DMS153 (cell line): ENCODE results near the gene EEFSEC.

Experiments
- DNase-seq: peaks from one replicate; lab custom pipeline; 2025; lab: John Stamatoyannopoulos, UW

Gene EEFSEC

DNA sequence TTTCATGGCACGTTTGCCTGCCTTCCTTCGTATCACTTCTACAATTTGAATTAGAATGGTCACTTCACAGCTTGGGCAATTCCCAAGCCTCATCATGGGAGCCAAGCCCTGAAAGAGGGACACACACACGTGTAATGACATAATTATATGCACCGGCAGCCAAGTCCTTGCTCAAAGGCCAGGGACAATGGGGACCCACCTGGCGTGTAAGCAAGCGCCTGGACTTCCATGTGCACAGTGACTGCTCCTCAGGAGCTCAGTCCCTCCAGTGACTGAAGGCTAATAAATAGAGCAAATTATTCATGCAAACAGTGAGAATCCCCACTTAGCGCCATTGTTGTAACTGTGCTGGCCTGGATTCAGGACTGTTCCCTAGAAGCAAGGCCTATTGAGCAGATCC lies 198.3 kb downstream of the EEFSEC start:
- DNase-seq, result peak; percentile 77

DNA sequence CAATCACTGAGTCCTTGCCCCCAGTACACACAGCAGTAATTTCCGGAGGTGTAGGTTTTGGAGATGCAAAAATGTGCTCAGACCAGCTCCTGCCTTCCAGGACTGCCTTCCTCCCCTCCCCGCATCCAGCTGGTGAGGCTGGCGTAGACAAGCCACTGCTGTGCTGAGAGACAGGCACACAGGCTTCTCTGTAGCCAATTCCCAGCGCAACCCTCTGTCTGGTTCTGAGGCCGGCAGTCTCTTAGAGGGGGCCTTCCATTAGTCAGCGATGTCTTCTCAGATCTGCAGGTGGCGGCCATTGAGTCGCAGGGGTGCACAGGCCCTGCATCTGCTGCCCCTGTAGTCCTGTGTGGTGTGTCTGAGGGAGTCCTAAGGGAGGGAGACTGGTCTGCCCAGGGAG lies 199.0 kb downstream of the EEFSEC start:
- no peak for DNase-seq

DNA sequence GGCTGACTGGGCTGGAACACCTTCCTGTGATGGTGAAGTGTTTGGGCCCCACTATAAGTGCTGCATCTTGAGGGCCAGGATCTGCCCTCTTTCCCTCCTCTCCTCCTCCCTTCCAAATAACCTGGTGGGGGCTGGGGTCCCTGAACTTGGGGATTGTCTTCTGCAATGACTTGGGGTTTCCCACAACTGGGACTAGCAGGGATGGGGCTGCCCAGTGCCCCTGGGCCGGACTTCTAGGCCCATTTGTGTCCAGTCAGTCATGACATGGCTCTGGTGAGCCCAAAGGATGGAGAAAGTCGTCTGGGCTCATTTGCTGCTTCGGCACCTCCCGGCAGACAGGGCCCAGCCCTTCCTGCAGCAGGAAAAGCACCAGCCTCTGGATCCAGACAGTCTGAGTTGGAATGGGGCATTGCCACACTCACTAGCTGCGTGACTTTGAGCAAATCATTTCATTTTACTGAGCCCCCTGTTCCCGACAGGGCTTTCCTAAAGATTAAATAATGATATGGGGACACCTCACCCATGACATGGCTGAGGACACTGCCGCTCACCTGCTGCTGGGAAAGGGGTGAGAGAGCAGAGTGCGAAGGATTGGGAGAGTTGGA lies 200.2 kb downstream of the EEFSEC start:
- no peak for DNase-seq

DNA sequence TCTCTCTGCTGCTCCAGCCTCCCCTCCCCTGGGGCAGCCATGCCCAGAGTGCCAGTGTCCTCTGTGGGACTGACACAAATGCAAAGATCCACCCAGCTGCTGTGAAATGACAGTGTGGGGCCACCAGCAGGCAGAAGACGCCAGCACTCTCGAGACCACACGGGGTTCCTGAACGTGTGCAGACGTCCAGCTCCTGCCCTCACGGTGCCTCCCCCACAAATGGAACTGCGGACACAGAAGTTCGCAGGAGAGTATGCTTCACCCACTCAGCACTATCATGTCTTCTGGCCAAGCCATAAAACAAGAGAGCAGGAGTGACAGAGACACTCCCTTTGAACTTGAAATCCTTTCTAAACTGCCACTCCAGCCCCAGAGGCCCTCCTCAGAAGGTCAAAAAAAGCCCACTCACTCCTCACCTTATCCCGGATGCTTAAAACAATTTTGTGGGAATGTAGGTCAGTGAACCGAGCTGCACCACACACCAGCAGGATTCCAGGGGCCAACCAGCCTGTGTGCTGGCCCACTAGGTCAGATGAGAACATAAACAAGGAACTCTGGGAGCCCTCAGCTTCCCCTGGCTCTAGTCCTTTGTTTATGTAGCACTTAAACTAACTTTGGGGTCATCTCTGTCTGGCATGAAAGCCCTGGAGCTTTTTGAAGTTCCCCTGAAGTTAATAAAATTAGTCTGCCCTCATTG lies 200.9 kb downstream of the EEFSEC start:
- no peak for DNase-seq

DNA sequence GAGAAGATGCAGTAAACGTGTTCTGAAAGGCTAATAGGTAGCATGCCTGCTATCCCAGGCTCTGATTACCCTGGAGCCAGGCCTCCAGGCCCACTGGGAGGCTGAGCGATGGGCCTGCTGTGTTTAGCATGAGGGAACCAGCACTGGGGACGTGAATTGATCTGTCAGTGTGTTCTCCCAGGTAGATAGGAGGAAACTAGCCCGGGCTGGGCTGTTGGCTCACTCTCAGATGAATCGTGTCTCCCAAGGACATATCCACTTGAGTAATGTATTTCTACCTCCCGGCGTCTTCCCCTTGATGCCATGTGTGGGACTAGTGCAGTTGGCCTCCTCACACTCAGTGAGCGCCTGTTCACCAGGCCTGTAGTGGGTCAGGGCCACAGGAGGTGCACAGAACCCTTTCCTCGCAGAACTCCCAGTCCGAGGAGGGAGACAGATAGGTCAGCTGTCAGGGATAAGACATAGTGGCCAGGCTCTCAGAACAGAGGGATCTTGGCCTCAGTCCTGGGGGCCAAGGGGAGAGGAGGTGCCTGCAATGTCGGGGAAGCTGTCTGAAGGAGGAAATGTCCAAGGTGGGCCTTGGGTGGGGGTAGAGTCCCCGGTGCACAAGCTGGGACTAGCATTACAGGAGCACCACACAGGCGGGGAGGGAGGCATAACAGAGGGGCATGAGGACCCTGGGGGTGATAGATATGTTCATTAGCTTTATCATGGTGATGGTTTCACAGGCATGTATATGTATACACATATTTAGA lies 201.7 kb downstream of the EEFSEC start:
- DNase-seq, result no peak

DNA sequence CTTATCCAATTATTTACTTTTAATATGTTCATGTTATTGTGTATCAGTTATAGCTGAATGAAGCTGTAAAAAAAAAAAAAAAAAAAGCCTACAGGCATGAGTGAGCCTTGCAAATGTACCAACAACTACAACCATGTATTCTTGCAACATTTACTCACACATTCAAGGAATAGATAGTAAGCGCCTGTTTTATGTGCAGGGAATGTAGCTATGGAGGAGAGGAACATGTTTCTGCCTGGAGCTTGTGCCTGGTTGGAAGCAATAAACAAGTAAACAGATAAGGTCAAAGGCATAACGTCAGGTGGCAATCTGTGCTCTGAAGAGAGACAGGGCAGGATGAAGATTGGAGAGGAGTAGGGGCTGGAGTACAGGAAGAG lies 202.2 kb downstream of the EEFSEC start:
- DNase-seq, result no peak

DNA sequence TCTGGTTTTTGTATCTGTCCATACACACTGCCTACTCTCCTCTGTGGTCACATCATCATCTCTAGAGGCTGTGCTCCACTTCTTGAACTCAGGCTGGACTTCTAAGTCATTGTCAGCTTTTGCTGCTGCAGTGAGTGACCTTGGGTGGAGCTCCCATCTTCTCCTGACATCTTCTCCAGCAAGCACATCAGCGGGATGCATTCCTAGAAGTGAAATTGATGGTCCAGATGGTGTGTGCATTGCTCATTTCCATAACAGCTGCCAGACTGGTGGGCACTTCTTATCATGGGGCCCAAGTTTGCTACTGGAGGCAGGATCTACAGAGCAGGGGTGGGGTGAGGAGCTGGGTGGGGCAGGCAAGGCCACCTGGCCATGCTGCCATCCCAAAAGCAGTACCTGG lies 203.5 kb downstream of the EEFSEC start:
- no peak for DNase-seq

DNA sequence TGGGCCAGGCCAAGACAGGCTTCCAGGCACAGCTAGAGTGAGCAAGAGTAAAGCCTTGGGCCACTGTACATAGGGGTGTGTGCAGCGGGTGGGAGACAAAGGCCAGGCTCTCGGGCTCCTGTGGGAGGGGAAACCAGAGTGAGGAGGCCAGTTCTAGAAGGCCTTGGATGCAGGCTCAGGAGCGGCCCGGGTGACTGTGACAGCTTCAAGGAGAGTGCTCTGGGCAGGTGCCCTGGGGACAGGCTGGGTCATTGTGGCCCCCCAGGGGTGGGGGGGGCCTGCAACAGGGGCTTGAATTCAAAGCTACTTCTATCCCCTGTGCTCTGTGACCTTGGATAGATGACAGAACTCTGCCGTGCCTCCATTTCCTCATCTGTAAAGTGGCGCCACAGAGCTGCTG lies 204.3 kb downstream of the EEFSEC start:
- DNase-seq, result no peak

DNA sequence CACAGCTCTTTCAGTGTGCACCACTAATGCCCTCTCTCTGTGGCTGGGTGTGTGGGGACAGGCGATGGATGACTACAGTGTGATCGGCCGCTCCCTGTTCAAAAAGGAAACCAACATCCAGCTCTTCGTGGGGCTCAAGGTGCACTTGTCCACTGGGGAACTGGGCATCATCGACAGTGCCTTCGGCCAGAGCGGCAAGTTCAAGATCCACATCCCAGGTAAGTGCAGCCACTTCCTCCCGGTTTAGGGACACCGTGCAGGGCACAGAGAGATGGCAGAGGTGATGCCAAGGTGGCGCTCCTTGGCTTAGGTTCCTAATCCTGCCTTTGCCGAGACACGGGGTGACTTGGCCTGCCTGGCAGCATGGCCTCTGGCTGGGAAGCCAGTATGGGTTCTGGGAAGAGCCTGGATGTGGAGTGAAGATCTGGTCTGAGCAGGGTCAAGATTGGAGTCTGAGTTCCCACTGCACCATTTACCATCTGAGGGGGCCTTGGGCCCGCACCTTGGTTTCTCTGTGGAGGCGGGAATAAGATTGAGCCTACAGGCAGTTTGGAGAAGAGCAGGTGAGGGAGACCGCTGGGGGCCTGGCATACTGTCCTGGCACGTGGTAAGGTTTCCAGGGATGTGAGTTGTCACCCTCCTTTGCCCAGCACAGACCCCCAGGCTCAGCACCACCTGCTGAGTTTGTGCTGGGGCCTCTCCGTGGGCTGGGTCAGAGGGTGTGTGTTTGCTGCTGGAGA lies 205.0 kb downstream of the EEFSEC start:
- no peak for DNase-seq

DNA sequence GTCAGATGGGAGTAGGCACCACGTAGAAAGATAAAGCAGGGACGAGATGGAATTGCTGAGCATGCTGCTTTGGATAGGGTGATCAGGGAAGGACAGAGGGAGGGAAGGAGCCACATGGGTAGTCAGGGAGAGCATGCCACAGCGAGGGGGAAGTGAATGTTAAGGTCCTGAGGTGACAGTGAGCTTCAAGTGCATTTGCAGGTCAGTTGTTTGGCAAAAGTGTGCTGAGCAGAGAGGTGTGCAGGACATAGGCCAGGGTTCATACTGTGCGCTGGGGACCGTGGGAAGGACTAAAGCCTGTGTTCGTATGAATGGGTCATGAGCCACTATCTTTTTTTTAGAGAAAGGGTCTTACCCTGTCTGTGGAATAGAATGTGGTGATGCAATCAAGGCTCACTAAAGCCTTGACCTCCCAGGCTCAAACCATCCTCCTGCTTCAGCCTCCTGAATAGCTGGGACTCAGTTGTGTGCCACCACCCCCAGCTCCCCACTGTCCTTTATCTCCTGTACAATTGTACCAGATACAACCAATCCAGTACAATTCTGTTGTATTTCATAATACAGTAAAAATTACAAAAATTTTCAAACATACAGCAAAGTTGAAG lies 205.9 kb downstream of the EEFSEC start:
- DNase-seq, result no peak

DNA sequence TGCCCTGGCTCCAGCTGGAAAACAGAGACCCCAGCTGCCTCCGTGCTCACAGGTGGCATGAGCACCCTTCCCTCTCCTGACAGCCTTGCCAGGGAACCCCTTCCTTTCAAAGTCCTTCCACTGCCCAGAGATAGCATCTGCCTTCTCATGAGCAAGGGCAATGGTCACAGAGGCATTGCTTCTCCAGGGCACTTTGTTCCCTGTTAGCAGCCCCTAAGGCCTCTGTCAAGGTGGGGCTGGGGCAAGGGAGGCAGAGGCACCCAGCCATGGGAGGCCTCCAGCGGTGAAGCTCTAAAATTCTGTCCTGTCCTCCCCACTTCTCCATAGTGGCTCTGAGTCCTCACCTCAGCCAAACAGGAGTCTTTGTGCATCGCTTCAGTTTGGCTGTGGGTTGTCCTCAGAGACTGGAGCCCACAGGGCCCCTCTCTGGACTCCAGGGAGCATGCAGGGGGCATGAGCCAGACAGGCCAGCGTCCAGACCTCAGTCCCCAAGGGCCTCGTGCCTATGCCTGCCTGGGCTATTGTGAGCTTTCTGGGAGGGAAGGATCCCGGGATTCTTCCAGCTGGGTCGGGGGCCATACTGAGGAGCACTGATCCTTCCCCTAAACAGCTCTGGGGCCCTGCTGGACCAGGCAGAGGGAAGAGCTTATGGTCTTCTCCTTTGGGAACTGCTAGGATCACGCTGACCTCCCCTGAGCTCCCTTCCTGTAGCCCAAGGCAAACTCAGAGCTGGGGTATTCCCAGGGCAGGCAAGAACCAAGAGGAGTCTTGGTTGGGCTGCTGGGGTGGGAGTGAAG lies 206.8 kb downstream of the EEFSEC start:
- no peak for DNase-seq

DNA sequence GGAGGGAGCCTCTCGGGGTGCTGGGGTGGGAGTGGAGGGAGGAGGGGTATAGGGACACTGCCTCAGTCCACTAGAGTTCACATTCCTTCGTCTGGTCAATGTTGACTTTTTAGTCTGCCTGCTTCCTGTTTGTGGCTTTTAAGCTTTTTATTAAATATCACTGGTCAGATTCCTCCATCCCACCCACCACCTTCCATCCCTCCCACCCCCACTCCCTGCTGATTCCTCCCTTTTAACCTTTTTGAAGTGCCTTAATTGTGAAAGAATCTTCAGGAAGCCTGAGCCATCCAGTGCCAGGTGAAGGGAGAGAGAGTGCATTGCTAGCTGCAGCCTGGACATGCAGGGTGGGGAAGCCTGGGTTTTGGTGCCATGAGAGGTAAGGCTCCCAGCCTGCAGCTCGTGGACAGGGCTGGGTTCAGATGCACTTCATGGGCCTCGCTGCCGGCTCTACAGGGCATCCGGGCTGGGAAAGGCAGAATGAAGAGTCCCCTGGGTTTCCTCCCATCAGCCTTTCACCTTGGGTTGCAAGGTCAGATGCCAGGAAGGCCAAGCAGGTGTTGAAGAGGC lies 207.5 kb downstream of the EEFSEC start:
- no peak for DNase-seq

DNA sequence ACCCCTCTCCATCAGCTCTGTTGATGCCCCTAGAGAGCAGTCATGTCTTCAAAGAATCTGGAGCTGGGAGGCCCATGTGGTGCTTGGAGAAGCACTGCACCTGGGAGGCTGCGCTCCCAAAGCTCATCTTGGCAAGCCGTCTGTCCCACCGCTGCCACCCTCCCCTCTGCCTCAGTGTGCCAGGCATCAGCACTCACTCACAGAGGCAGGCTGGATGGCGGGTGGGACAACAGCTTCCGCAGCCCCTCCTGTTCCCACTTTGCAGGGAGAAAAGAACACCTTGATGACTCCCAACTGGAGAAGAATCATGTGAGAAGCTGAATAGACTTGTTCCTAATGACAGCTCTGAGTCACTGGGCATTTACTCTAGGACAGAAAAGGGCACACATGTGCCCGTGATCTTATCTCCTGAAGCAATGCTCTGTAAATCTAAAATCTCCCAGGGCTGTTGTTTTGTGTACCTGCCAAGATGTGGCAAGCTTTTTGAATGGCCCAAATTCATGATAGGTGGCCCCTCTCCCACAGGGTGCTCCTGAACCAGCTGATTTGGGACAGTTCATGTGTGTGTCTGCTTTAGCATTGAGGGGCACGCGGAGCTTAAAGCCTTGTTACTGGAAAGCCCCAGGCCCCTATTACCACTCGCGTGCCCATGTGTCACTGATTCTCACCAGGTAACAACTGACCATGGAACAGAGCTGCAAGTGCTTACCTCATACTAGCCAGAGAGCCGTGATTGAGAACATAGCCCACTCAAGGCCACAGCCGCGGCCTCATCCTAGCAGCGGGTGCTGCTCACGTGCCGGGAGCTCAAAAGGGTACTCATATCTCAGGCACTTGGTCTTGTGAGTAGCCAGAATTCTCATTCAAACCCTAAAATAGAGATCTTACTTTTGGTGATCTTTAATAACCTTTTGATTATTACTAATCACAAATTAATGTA lies 209.0 kb downstream of the EEFSEC start:
- DNase-seq, result no peak

DNA sequence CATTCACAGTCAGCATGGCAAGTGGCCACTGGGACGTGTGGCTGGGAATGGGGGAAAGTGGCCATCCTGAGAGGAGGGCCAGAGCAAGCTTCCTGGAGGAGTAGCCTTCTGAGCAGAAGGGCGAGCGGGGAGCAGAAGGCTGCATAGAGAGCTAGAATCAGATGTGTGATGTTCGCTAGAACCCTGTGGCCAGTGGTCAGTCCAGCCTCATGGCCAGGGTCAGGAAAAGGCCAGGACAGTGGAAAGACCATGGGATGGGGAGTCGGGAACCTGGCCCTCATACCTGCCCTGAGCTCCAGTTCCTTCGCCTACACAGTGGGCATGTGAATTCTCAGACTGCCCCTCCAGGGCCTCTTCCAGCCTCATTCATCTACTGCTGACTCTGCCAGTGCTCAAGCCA lies 211.0 kb downstream of the EEFSEC start:
- DNase-seq, result no peak

DNA sequence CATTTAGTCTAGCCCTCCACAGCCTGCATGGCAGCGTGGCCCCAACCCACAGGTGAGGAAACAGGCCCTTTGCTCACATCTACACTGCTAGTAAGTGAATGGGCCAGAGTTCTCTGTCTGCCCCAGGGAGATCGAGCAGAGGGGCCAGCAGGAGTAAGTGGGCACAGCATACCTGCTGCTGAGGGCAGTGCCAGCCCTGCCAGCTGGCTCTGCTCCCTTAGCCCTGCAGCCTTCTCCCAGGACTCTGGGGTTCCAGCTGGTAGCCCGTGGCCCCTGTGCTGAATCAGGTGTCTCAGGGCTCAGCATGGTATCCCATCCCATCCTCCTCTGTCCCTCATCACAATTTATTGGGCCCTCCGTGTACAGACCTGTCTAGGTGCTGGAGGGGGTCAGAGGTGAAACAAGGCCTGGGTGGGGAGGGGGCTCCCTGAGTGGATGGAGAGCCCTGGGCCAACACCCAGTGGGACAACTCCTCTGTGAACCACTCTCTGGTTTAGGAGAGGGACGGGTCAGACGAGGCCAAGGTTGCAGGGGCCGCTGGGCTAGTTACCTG lies 211.6 kb downstream of the EEFSEC start:
- no peak for DNase-seq

DNA sequence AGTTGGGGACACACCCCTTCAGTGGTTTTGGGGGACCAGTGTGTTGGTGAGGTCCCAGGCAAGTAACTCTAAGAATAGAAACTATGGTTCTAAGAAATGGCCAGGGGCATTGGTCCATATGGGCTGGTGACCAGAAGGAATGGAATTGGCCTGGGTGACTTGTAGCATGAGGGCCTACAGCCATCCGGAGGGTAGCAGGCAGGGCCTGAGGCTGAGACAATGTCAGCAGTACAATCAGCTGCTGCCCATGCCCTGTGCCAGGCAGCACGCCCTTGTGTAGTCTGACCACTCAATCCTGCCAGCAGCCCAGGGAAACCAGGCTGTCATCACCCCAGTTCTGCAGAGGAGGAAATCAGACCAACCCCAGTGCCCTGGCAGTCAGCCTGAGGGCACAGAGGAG lies 212.9 kb downstream of the EEFSEC start:
- no peak for DNase-seq

DNA sequence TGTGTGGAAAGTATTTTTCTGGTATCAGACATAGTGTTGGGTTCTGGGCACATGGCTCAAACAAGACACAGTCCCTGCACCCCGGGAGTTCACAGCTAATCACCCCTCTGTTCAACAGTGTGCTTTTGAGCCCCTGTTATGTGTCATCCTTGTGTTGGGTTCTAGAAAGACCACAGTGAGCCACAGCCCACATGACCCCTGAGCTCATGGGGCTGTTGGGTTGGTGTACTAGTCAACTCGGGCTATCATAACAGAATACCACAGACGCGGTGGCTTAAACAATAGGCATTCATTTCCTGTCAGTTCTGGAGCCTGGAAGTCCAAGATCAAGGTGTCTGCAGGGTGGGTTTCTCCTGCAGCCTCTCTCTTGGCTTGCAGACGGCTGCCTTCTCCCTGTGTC lies 213.4 kb downstream of the EEFSEC start:
- no peak for DNase-seq

DNA sequence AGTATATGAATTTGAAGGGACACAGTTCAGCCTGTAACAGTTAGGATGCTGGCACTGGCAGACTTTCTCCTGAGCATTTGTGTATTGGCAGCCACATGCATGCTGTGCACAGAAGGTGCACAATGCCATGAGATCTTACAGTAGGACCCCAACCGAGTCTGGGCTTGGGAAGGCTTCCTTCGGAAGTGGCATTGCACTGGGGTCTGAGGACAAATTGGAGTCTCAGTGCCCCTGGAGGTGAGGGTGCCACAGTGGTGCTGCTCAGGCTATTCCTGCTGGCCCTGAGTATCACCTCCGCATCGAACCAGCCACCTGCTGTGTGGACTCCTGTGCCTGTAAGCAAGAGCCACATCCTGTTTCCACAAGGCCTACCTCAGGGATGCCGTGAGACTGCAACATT lies 213.9 kb downstream of the EEFSEC start:
- no peak for DNase-seq

DNA sequence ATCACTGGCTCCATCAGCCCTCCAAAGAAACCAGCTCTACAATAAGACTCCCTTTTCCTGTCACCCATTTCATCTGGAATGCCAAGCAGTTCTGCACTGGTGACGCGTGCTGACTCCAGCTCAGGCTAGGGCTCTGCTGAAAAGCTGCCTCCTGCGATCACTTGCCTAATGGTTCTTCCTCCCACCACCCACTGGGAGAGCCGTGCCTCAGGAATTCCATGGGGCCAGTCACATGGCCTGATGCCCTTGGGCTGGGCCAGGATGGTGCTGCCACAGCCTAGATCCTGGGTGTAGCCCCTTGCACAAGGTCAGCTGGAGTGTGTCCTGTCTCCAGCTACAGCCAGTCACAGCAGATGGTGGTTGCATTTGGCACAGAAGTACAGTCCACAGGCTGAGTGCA lies 214.5 kb downstream of the EEFSEC start:
- DNase-seq, result no peak

DNA sequence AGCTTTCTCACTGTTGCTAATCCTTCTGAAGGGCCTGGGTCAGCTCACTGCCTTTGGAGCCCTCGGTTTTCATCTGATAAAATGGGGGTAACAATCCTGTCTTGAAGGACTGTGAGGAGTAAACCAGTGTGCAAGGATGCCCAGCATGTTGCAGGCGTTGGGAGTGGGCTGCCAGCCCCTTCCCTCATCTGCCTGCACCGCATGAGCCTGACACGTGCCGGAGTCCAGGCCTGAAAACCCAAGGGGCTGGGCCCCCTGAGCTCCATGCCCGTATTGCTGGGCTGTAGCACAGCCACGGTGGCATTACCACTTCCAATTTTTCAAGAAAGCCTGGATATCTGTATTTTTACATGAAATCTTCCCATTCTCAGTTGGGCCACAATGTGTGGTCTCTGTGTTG lies 215.3 kb downstream of the EEFSEC start:
- DNase-seq, result no peak
